ENCODE results near the gene MAP4K2. TPM values are rescaled to one million over a fixed set of nuclear protein-coding genes. Genes with fewer than 3 reads are reported as not detected.

MAP4K2 gene
- total RNA-seq, 4 donors from 2014 or later: 10.2 to 49.1 (median 24.4) TPM

DNA sequence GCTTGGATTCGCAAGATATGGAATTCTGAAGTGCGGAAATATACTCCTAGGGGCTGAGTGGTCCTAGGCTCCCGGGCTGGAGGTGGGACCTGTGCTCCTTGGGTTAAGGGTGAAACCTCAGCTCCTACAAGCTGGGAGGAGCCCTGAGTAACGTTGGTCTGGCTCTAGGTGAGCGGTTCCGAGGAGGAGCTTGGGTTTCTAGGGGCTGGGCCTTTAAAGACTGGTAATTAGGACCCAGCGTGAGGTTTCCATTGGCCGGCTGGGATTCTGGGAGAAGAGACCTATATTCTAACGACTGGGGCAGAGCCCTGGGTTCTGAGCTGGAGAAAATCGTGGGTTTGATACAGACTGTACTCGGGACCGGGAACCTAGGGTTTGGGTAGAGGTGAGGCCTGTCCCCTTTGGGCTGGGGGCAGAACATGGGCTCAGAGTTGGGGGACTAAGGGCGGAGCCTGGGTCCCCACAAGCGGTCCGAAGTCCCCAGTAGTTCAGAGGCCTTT, 882 bp upstream of the MAP4K2 start:
- H3K9me3 ChIP-seq: no peaks in the 10 kb centered on the region
- peaks cover 6 to 8% of the 10 kb centered on the region in 2 donors for H3K4me1 ChIP-seq
- H3K36me3 ChIP-seq: no peaks in the 10 kb centered on the region
- no peaks in the 10 kb centered on the region for H3K27me3 ChIP-seq
- peak overlapping the region; percentile 92 to 96 for H3K27ac ChIP-seq
- intact Hi-C loops (cut with DNase I; ENCODE audit: low total_unique reads): no loop called here
- TF ChIP-seq, protein P1, sequence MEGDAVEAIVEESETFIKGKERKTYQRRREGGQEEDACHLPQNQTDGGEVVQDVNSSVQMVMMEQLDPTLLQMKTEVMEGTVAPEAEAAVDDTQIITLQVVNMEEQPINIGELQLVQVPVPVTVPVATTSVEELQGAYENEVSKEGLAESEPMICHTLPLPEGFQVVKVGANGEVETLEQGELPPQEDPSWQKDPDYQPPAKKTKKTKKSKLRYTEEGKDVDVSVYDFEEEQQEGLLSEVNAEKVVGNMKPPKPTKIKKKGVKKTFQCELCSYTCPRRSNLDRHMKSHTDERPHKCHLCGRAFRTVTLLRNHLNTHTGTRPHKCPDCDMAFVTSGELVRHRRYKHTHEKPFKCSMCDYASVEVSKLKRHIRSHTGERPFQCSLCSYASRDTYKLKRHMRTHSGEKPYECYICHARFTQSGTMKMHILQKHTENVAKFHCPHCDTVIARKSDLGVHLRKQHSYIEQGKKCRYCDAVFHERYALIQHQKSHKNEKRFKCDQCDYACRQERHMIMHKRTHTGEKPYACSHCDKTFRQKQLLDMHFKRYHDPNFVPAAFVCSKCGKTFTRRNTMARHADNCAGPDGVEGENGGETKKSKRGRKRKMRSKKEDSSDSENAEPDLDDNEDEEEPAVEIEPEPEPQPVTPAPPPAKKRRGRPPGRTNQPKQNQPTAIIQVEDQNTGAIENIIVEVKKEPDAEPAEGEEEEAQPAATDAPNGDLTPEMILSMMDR (IDR thresholded peaks at IDR 0.05): no peak
- peak in 1 of 2 donors; percentile 21 for TF ChIP-seq POLR2A (IDR thresholded peaks at IDR 0.05)
- peak overlapping the region; percentile 59 to 73 for H3K4me3 ChIP-seq
- DNase-seq: peak in 1 of 2 donors; percentile 37

DNA sequence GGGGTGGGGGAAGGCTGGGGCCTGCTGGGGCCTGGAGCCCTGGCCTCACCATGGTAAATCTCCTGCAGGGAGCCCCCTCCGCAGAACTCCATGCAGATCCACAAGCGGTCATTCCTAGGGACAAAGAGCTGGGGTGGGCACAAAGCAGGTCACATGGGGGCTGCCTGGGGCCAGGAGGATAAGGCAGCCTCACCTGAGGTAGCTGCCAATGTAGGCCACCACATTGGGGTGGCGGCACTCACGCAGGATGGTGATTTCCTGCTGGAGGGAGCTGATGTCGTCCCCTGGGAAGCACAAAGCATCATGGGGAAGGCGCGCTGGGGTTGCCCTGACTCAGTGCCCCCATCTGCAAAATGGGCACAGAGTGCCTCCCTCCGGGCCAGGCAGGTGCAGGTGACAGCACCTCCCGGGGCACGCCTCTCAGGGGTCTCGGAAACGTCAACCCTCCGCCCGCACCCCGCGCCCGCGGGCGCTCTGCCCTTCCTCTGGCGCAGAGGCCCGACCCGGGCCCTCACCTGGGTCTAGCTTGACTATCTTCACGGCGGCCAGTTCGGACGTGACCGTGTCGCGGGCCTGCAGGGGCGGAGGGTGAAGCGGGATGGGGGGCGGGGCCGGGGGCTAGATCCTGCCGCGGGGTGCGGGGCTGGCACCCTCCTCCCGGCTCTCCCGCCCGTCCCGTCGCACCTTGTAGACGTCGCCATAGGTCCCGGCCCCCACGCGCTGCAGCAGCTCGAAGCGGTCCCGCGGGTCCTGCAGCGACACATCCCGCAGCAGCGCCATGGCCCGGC, 450 bp downstream of the MAP4K2 start:
- DNase-seq: peak; percentile 52 to 61
- no peaks in the 10 kb centered on the region for H3K9me3 ChIP-seq
- no peaks in the 10 kb centered on the region for H3K27me3 ChIP-seq
- TF ChIP-seq, protein P1 (IDR thresholded peaks at IDR 0.05): no peak
- no peak for TF ChIP-seq POLR2A (IDR thresholded peaks at IDR 0.05)
- no peaks in the 10 kb centered on the region for H3K36me3 ChIP-seq
- peaks cover 6 to 8% of the 10 kb centered on the region in 2 donors for H3K4me1 ChIP-seq
- peak overlapping the region; percentile 52 to 56 for H3K4me3 ChIP-seq
- peak overlapping the region; percentile 92 to 96 for H3K27ac ChIP-seq
- intact Hi-C loops (cut with DNase I; ENCODE audit: low total_unique reads): no loop called here

DNA sequence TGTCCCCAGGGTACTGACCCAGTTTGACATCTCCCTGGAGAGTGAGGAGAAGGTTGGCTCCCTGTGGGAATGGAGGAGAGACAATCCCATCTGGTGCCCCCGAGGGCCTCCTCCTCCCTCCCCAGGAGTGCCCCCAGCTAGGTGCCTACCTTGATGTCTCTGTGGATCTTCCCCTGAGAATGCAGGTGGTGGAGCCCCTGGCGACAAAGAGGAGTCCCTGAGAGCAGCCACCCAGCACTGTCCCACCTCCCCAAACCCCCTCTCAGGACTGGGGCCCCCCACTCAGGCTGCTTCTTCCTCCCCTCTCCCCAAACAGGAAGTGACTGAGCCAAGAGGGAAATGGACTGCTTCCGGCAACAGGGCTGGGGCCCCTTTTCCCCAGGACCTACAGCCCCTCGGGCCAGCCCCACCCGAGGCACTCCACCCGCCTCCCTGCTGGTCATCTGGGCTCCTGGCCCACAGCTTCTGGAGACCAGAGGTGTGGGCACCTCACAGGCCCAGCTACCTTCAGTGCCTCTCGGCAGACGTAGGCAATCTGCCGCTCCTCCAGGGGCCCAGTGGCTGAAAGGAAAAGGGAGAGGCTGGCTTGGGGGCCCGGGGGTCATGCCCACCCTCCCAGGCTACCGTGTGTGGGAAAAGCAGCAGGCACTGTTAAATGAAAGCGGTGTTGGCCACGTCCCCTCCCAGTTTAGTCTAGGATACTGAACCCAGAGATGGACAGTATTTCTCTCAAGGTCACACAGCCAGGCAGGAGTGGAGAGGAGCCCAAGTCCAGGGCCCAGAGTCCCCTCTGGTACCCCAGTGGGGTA, 1.2 kb downstream of the MAP4K2 start:
- no peaks in the 10 kb centered on the region for H3K36me3 ChIP-seq
- intact Hi-C loops (cut with DNase I; ENCODE audit: low total_unique reads): no loop called here
- H3K27me3 ChIP-seq: no peaks in the 10 kb centered on the region
- peaks cover 6 to 8% of the 10 kb centered on the region in 2 donors for H3K4me1 ChIP-seq
- TF ChIP-seq, protein P1 (IDR thresholded peaks at IDR 0.05): no peak
- TF ChIP-seq POLR2A (IDR thresholded peaks at IDR 0.05): no peak
- H3K9me3 ChIP-seq: no peaks in the 10 kb centered on the region
- H3K4me3 ChIP-seq: peak overlapping the region in 1 of 2 donors; percentile 52
- H3K27ac ChIP-seq: peak overlapping the region; percentile 92 to 96
- no peak for DNase-seq

DNA sequence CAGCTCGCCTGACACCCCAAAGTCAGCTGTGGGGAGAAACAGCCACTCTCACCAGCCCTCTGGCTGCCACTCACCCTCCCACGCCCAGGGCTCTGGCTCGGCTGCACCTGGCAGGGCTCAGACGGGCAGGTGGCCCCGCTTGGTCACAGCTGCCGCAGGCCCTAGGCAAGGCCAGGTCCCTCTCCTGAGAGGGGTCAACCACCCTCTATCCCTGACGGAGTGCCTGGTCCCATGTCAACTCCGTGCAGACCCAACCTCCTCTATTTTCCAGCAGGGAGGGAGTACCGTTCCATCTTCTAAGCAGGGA, 1.9 kb downstream of the MAP4K2 start:
- H3K4me1 ChIP-seq: peaks cover 6 to 8% of the 10 kb centered on the region in 2 donors
- TF ChIP-seq POLR2A (IDR thresholded peaks at IDR 0.05): no peak
- TF ChIP-seq, protein P1 (IDR thresholded peaks at IDR 0.05): no peak
- no peaks in the 10 kb centered on the region for H3K9me3 ChIP-seq
- H3K27me3 ChIP-seq: no peaks in the 10 kb centered on the region
- intact Hi-C loops (cut with DNase I; ENCODE audit: low total_unique reads): no loop called here
- DNase-seq: no peak
- no peak overlapping the region for H3K4me3 ChIP-seq
- no peaks in the 10 kb centered on the region for H3K36me3 ChIP-seq
- peak overlapping the region in 1 of 2 donors; percentile 92 for H3K27ac ChIP-seq

All from uterus (tissue), 4 donors.